K562 (cell line): ENCODE measurements around the gene PHACTR2. TPM values are rescaled to one million over a fixed set of nuclear protein-coding genes. Genes with fewer than 3 reads are reported as not detected.

Experiments
- ATAC-seq: fragments of 200-7000 bp; cut with Tn5 transposase; 3 replicates; pipeline ENCODE4 v1.9.1; 2020; ENCODE audit warnings: moderate library complexity
- BruUV-seq: library from RNA; stranded (reverse); fragments of 400-500 nt; replicated peaks from 2 replicates; lab custom pipeline; 2021; lab: Mats Ljungman, UMichigan
- CTCF ChIA-PET: fragments of 300-600 bp; formaldehyde crosslinking; extraction: SDS; loops from one replicate; lab custom pipeline; 2021; ENCODE audit warnings: low intra/inter-chr PET ratio; lab: Yijun Ruan, JAX
- POLR2A ChIA-PET: fragments of 300-600, 350-650 bp; sonication (Branson Sonifier 250); formaldehyde crosslinking; extraction: SDS; loops from one replicate; lab custom pipeline; 2021; ENCODE audit warnings: antibody characterized with exemption, inconsistent platforms; lab: Yijun Ruan, JAX
- DNase-seq, 4 experiments: peaks; one replicate each; pipeline versions ENCODE4 v3.0.0 to v3.0.0-alpha.2; 2011 to 2018; ENCODE audit warnings: low spot score in 3 of 4, mixed read lengths in 3 of 4; ENCODE audit errors: extremely low read depth in 1 of 4
- FAIRE-seq: peaks from 2 replicates; lab custom pipeline; 2011; peaks lifted over from hg19 to GRCh38; lab: Jason Lieb, UNC
- H2AFZ ChIP-seq: 2 replicates; pipeline ENCODE4 v1.6.0; 2011; ENCODE audit warnings: low read depth, low read length, control low read depth, inconsistent platforms
- H3K27ac ChIP-seq: fragments of 200-600 bp; 3 replicates; pipeline ENCODE4 v1.8.0; 2011; ENCODE audit warnings: low read depth, mild to moderate bottlenecking, control low read depth, inconsistent platforms, low read length, moderate library complexity, mixed read lengths; ENCODE audit errors: extremely low read depth
- H3K27me3 ChIP-seq, 2 experiments: fragments of 300-600 bp in 1 of 2; 2 replicates in 1 of 2; 3 replicates in 1 of 2; pipeline versions ENCODE4 v1.6.0 to v1.8.0; 2011; ENCODE audit warnings: inconsistent platforms in 2 of 2, low read length in 2 of 2, mild to moderate bottlenecking in 1 of 2, mixed read lengths in 1 of 2, moderate library complexity in 1 of 2; ENCODE audit not compliant: control insufficient read depth in 2 of 2, insufficient read depth in 2 of 2
- H3K36me3 ChIP-seq: fragments of 300-600 bp; 3 replicates; pipeline ENCODE4 v1.8.0; 2011; ENCODE audit warnings: mild to moderate bottlenecking, low read length, inconsistent platforms; ENCODE audit not compliant: control insufficient read depth, insufficient read depth
- H3K4me1 ChIP-seq, 2 experiments: fragments of 200-600 bp in 1 of 2; replicated peaks in 1 of 2; 2 replicates in 1 of 2; 3 replicates in 1 of 2; pipeline versions ENCODE4 v1.5.1 to v1.8.0; 2011; ENCODE audit warnings: inconsistent platforms in 2 of 2, low read length in 2 of 2, mild to moderate bottlenecking in 1 of 2, mixed read lengths in 1 of 2, moderate library complexity in 1 of 2; ENCODE audit not compliant: control insufficient read depth in 2 of 2, insufficient read depth in 2 of 2
- H3K4me2 ChIP-seq: 2 replicates; pipeline ENCODE4 v1.6.1; 2011; ENCODE audit warnings: low read length, control low read depth, inconsistent platforms, mixed read lengths; ENCODE audit not compliant: insufficient read depth
- H3K4me3 ChIP-seq: fragments of 200-600 bp; sonication (generic), shearing (Covaris generic); 2 replicates; pipeline ENCODE4 v1.5.1; 2016; ENCODE audit warnings: control low read depth, inconsistent platforms
- H3K79me2 ChIP-seq: fragments of 200-600 bp; 3 replicates; pipeline ENCODE4 v1.8.0; 2011; ENCODE audit warnings: low read length, inconsistent platforms; ENCODE audit not compliant: control insufficient read depth, insufficient read depth
- H3K9ac ChIP-seq, 2 experiments: 2 replicates each; pipeline versions ENCODE4 v1.6.0 to v1.6.1; 2011; ENCODE audit warnings: low read depth in 2 of 2, low read length in 2 of 2, control low read depth in 1 of 2, inconsistent platforms in 1 of 2, mild to moderate bottlenecking in 1 of 2, mixed read lengths in 1 of 2; ENCODE audit not compliant: insufficient read depth in 1 of 2
- H3K9me1 ChIP-seq: one replicate; pipeline ENCODE4 v1.6.0; 2011; ENCODE audit warnings: inconsistent platforms, mild to moderate bottlenecking, low read length, moderate library complexity; ENCODE audit not compliant: control insufficient read depth, insufficient read depth
- H3K9me3 ChIP-seq: replicated peaks from 2 replicates; pipeline ENCODE4 v1.5.1; 2011; ENCODE audit warnings: low read depth, low read length, inconsistent platforms; ENCODE audit not compliant: control insufficient read depth, insufficient read depth
- H4K20me1 ChIP-seq: replicated peaks from 2 replicates; pipeline ENCODE4 v1.6.1; 2011; ENCODE audit warnings: low read length, inconsistent platforms, mixed read lengths; ENCODE audit not compliant: control insufficient read depth, insufficient read depth
- NELFE ChIP-seq: IDR thresholded peaks from 2 replicates; pipeline ENCODE4 v1.6.1; 2011; ENCODE audit warnings: mild to moderate bottlenecking; ENCODE audit not compliant: insufficient read depth, insufficient read length
- RBM34 ChIP-seq: fragments of 200-400 bp; formaldehyde crosslinking; IDR thresholded peaks from 2 replicates; pipeline ENCODE4 v1.6.1; 2018; ENCODE audit warnings: low read length, borderline replicate concordance; ENCODE audit not compliant: insufficient read depth
- YY1 ChIP-seq, 3 experiments: IDR thresholded peaks; 2 replicates each; pipeline ENCODE4 v1.6.1; 2011; ENCODE audit warnings: low read length in 2 of 3, mild to moderate bottlenecking in 2 of 3, moderate library complexity in 2 of 3, borderline replicate concordance in 1 of 3, control low read depth in 1 of 3, low read depth in 1 of 3; ENCODE audit not compliant: insufficient read depth in 3 of 3, insufficient replicate concordance in 2 of 3, control insufficient read depth in 1 of 3, insufficient read length in 1 of 3; ENCODE audit errors: extremely low read depth in 1 of 3
- ZBTB33 ChIP-seq: sonication (generic); formaldehyde crosslinking; IDR thresholded peaks from 2 replicates; pipeline ENCODE4 v1.8.1; 2023; ENCODE audit warnings: mild to moderate bottlenecking, missing genetic modification reagents
- ZBTB7A ChIP-seq: IDR thresholded peaks from 2 replicates; pipeline ENCODE4 v1.6.1; 2011; ENCODE audit warnings: low read depth, mild to moderate bottlenecking, low read length, moderate library complexity, borderline replicate concordance; ENCODE audit not compliant: control insufficient read depth
- ZNF316 ChIP-seq: fragments of 450-650 bp; IDR thresholded peaks from 2 replicates; pipeline ENCODE4 v1.6.1; 2016
- ZNF449 ChIP-seq: fragments of 250-450 bp; sonication (Bioruptor Pico); IDR thresholded peaks from 2 replicates; pipeline ENCODE4 v1.8.0; 2022; ENCODE audit warnings: moderate library complexity, mild to moderate bottlenecking, inconsistent platforms
- ZNF57 ChIP-seq: fragments of 450-650 bp; formaldehyde crosslinking; IDR thresholded peaks from 2 replicates; pipeline ENCODE4 v1.4.0; 2020; ENCODE audit warnings: mild to moderate bottlenecking, moderate library complexity
- ZNF785 ChIP-seq: fragments of 250-450 bp; sonication (Bioruptor Pico); IDR thresholded peaks from 2 replicates; pipeline ENCODE4 v1.4.0; 2020; ENCODE audit warnings: mild to moderate bottlenecking
- WGBS: fragments of 100-300 bp; shearing (Covaris generic); methylation state at CpG from one replicate; pipeline ENCODE4 v1.1.6; 2016; ENCODE audit warnings: low coverage, mixed read lengths; ENCODE audit not compliant: insufficient coverage; ENCODE audit errors: missing lambda C conversion rate; 5-methylcytosine and 5-hydroxymethylcytosine counted together
- in situ Hi-C: fragments of 300-500 bp; cut with MboI; formaldehyde crosslinking; loops from 4 replicates; pipeline ENCODE4 v1.15.0; 2018; ENCODE audit warnings: inconsistent platforms, mixed read lengths
- intact Hi-C: fragments of 100-400 bp; cut with micrococcal nuclease; formaldehyde crosslinking; loops from 2 replicates; pipeline ENCODE4 v1.14.2; 2022
- polyA plus RNA-seq, 8 experiments: library from polyadenylated mRNA; depleted of rRNA in 4 of 8; stranded (reverse) in 5 of 8; unstranded in 3 of 8; fragments of >200 nt; fragmentation: Nextera tagmentation in 2 of 8; fragmentation: Illumina TruSeq in 1 of 8; extraction: Ambion mirVana in 2 of 8; extraction: Trizol in 1 of 8; gene quantifications; 2 replicates each; pipeline versions ENCODE4 v1.2.1 to v1.2.3, GENCODE V29; 2011 to 2014; ENCODE audit warnings: inconsistent platforms in 1 of 8, missing spikeins in 1 of 8
- total RNA-seq, 7 experiments: library from RNA; depleted of rRNA in 6 of 7; stranded (reverse); fragments of >200 nt in 6 of 7; fragmentation: Illumina TruSeq in 2 of 7; extraction: Trizol in 2 of 7; gene quantifications; 2 replicates each; pipeline versions ENCODE4 v1.2.1 to v1.2.3, GENCODE V29; 2011 to 2021; ENCODE audit warnings: low replicate concordance in 1 of 7

Gene PHACTR2
- total and polyA plus RNA-seq, 9 of the 15 experiments (the other 6 are each of a cell fraction or from before 2014, with no cell fraction given): 5.3 to 52.5 (median 22.9) TPM

GRCh38 chr6:143695130-143695968, 17.6 kb downstream of the PHACTR2 start:
- Histone ChIP-seq H3K4me2 (no peak overlapping the region), H3K79me2 (0 out of 3 replicates have a peak, but pooled peaks cover 3% of the 10 kb centered on the region)
- POLR2A ChIA-PET: interaction anchor here (1.1 kb wide), 1 partner anchor 148 kb away, joined by 3 read pairs; the partner anchor contains the start of gene LTV1
- no peak for TF ChIP-seq YY1 (IDR thresholded peaks at IDR 0.05; ENCODE audit: borderline replicate concordance in 1 of 3, control insufficient read depth in 1 of 3, extremely low read depth in 1 of 3, insufficient read depth in 3 of 3, insufficient read length in 1 of 3, insufficient replicate concordance in 2 of 3, low read depth in 1 of 3, low read length in 2 of 3)
- no peak for TF ChIP-seq ZNF449
- TF ChIP-seq NELFE: no peak
- TF ChIP-seq RBM34: no peak
- TF ChIP-seq ZBTB7A: no peak
- TF ChIP-seq ZBTB33: 0 out of 2 replicates have a peak, but pooled peaks have one; percentile 17
- no peak for TF ChIP-seq ZNF57 (CRISPR knock-in tag)
- TF ChIP-seq ZNF316: 0 out of 2 replicates have a peak, but pooled peaks have one; percentile 19
- no peak for TF ChIP-seq ZNF785
- TF ChIP-seq, all 486 proteins: peak for 2
- Histone ChIP-seq H3K9me3 (no peaks in the 10 kb centered on the region), H2AFZ (no peak overlapping the region), H3K4me1 (peaks cover 0 to 16% of the 10 kb centered on the region in 2 experiments; a peak in 3 of 5 replicates), H3K9me1 (no peaks in the 10 kb centered on the region), H3K9ac (no peak overlapping the region), H4K20me1 (no peaks in the 10 kb centered on the region), H3K36me3 (no peaks in the 10 kb centered on the region), H3K27ac (no peak overlapping the region), H3K4me3 (no peak overlapping the region), H3K27me3 (no peaks in the 10 kb centered on the region)
- FAIRE-seq (no peak), DNase-seq (no peak), ATAC-seq (no peak)
- in situ Hi-C loops: no loop called here
- CTCF ChIA-PET: no interaction called here
- intact Hi-C loops: no loop called here
- WGBS: 74% methylated on average over 7 of the region's 7 CpGs
- no TSS peak for BruUV-seq
